HG03457 (cell line): ENCODE measurements around the gene EDARADD.
"Not testable (repeated sequence)": the region's sequence is repeated elsewhere in the genome, so short reads cannot be mapped to it uniquely, and the experiment has no call there.

Experiments used
- ATAC-seq: cut with Tn5 transposase; IDR thresholded peaks from one replicate; pipeline ENCODE4 v1.9.1; 2021; ENCODE audit warnings: moderate number of reproducible peaks; ENCODE audit not compliant: unreplicated experiment

Gene EDARADD

GRCh38 chr1:236484310-236484971 lies 90.4 kb downstream of the EDARADD start:
- no peak for ATAC-seq

GRCh38 chr1:236486356-236487002 lies 92.4 kb downstream of the EDARADD start:
- no peak for ATAC-seq

GRCh38 chr1:236489161-236489560 lies 95.1 kb downstream of the EDARADD start:
- not testable (repeated sequence) for ATAC-seq

GRCh38 chr1:236489710-236490377 lies 95.8 kb downstream of the EDARADD start:
- ATAC-seq, result no peak

GRCh38 chr1:236491469-236492136 lies 97.5 kb downstream of the EDARADD start:
- no peak for ATAC-seq

DNA sequence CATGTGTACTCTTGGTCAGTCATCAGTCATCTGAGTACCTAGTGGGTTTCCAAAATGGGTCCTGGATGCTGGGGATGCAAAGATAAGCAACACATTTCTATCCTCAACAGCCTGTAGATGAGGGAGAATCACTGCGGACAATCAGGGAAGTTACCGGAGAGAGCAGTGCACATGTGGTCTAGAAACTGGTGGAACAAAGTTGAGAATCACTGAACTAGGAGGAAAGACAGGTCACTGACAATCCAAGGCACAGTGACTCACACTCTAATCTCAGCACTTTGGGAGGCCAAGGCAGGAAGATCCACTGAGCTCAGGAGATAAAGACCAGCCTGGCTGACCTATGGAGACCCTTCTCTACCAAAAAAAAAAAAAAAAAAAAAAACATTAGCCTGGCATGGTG lies 98.3 kb downstream of the EDARADD start:
- no peak for ATAC-seq

- no peak for ATAC-seq
Observed at GRCh38 chr1:236494082-236494481, 100.0 kb downstream of the EDARADD start.

GRCh38 chr1:236494586-236495466 lies 100.7 kb downstream of the EDARADD start:
- ATAC-seq, result no peak

DNA sequence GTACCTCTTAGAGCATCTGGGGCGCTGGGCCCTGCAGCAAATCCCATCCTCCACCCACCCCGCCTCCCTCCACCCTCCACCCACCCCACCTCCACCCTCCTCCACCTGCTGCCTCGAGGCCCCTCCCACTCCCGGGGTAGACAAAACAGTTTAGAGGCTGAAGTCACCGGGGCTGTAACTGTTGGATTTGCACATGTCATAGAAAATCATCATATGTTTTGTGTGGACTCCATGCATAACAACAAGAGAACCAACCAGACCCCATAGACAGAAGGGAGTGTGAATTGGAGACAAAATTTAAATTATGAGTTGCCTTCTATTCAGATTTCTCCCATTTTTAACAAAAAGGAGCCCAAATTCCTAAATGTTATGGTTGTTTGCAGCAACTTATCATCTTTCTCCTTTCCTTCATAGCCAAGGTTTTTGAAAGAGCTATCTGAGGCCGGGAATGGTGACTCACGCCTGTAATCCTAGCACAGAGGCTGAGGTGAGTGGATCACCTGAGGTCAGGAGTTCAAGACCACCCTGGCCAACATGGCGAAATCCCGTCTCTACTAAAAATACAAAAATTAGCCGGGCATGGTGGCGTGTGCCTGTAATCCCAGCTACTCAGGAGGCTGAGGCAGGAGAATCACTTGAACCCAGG lies 101.5 kb downstream of the EDARADD start:
- no peak for ATAC-seq

DNA sequence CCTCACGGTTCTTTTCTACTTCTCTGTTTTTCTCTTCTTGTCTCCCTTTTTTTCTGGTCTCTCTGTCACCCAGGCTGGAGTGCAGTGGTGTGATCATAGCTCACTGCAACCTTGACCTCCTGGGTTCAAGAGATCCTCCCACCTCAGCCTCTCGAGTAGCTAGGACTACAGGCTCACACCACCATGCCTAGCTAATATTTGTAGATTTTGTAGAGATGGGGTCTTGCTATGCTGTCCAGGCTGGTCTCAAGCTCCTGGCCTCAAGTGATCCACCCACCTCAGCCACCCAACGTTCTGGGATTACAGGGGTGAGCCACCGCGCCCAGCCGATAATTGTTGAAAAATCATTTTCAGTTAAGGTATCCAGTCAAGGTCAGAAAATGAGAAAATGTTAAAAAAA lies 103.8 kb downstream of the EDARADD start:
- no peak for ATAC-seq

DNA sequence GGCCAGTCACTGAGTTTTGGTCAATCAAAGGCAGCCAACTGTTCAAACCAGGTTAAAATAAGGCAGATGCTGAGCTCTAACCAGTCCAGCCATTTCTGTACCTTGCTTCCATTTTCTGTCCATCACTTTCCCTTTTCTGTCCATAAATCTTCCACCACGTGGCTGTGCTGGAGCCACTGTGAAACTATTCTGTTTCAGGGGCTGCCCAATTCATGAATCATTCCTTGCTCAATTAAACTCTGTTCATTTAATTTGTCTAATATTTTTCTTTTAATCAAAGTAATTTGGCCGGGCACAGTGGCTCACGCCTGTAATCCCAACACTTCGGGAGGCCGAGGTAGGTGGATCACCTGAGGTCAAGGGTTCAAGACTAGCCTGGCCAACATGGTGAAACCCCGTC lies 107.0 kb downstream of the EDARADD start:
- ATAC-seq, result no peak

DNA sequence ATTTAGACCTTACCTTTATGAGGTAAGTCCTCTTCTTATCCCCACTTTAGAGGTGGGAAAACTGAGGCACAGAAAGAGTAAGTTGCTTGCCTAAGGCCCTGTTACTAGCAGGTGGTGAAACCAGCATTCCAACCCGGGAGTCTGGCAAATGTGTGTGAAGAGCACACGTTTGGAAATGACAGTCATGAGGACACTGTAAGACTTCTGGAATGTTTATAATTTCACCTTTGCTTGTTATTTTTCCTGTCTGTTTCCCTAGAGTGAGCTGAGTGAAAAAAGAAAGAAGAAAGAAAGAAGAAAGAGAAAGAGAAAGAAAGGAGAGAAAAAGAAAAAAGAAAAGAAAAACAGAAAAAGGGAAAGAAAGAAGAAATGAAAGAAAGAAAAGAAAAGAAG lies 108.5 kb downstream of the EDARADD start:
- no peak for ATAC-seq

GRCh38 chr1:236502972-236503639 lies 109.0 kb downstream of the EDARADD start:
- no peak for ATAC-seq

GRCh38 chr1:236504338-236504737 lies 110.3 kb downstream of the EDARADD start:
- not testable (repeated sequence) for ATAC-seq

DNA sequence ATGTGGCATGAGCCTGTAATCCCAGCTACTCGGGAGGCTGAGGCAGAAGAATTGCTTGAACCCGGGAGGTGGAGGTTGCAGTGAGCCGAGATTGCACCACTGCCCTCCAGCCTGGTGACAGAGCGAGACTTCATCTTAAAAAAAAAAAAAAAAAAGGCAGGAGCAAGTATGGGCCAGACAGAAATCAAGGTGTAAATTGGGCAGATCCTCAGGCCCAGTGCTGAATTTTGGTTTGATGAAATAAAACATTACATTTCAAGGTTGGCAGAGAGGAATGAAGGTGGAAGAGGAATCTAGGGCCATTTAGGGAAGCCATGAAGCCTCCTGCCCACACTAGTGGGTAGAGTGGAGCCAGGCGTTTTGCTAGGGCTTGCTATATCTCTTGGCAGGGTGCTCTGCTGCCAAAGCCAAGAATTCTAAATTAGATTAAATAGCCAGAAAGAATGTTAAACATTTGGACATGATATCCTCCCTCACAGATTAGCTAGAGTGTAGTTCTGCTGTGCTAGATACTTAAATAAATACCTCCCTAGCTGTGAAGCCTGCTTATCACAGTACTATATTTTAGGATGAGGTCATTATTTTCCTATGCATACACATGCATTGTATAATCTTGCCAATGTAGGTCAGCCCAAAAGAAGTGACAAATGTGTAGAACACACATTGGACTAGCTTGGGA lies 113.1 kb downstream of the EDARADD start:
- no peak for ATAC-seq

- ATAC-seq, result no peak
Observed at GRCh38 chr1:236508593-236509027, 114.5 kb downstream of the EDARADD start.

DNA sequence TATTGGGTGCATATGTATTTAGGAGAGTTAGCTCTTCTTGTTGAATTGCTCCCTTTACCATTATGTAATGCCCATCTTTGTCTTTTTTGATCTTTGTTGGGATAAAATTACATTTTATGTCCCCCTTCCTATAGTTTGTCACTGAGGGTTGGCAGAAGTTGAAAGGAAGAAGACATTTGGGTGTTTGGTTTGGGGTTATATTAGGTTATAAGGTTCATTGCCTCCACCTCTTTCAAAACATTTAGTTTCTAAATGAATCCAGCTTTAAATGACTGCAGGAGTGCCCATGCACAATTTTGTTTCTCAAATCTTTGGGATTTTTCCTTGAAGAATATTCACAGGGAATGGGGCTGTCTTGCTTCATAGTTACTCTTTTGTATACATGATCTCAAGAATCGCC lies 115.1 kb downstream of the EDARADD start:
- no peak for ATAC-seq

DNA sequence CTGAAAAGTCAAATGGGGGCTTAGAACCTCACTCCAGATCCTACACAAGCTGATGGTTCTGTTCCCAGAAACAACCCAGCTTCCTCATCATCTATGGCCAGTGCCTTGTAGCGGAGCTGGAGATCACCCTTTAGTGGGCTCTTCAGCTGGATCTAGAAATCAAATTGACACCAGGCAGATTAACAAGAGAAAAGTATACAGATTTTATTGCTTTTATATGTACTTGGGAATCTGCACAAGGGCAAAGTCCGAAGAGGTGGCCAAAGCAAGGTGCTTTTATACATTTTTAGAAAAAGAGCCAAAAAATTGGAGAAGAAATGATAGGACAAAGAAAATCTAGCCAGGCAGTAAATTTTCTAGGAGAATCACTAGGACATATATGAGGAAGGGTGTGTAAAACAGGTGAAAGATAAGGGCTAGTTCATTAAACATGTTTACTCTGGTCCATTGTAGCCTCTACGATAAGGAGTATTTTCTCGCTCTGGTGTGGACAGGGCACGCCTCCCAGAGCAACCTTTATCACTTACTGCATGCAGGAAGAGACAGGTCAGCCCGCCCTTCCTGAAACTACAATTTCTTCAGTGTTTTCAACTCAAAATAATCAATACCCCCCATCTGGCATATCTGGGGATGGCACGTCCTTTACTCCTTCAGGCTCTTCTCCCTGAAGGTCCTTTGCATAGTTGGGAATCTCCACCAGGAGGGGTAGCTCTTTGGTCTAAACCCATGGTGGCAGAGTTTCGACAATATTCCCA lies 115.7 kb downstream of the EDARADD start:
- no peak for ATAC-seq
